GM18861 (cell line): ENCODE data around the gene GJB3.

ENCODE experiments used
- ATAC-seq: cut with Tn5 transposase; IDR thresholded peaks from one replicate; pipeline ENCODE4 v1.9.1; 2021; ENCODE audit not compliant: unreplicated experiment

GJB3 gene

GRCh38 chr1:34822202-34822601 lies 41.2 kb downstream of the GJB3 start:
- ATAC-seq, result no peak

- no peak for ATAC-seq
Measured at GRCh38 chr1:34824817-34825454, 43.9 kb downstream of the GJB3 start.

GRCh38 chr1:34825455-34826091 lies 44.6 kb downstream of the GJB3 start:
- no peak for ATAC-seq

GRCh38 chr1:34827341-34827941 lies 46.4 kb downstream of the GJB3 start:
- no peak for ATAC-seq

- ATAC-seq, result no peak
Measured at GRCh38 chr1:34828611-34829010, 47.6 kb downstream of the GJB3 start.

GRCh38 chr1:34829250-34829649 lies 48.2 kb downstream of the GJB3 start:
- no peak for ATAC-seq

GRCh38 chr1:34831721-34832246 lies 50.8 kb downstream of the GJB3 start:
- ATAC-seq, result no peak

- ATAC-seq, result no peak
Measured at GRCh38 chr1:34833711-34834110, 52.7 kb downstream of the GJB3 start.
